Measurements from ENCODE around the gene KCTD14.
A peak's percentile ranks its signal among the peaks of the same experiment; 100 is the strongest.

The KCTD14 gene

GRCh38 chr11:78009062-78009461 is 14.0 kb downstream of the KCTD14 start:
- Histone ChIP-seq H4K8ac (ENCODE audit: low read depth, low read length) (no peak overlapping the region), H2AK5ac (ENCODE audit: low read length) (no peak overlapping the region), H3K36me3 (ENCODE audit: control insufficient read depth, insufficient read depth, low read length) (no peaks in the 10 kb centered on the region), H3K9ac (ENCODE audit: low read length) (no peak overlapping the region), H3K18ac (ENCODE audit: low read length) (no peak overlapping the region), H3K4me3 (ENCODE audit: low read length) (no peak overlapping the region), H3K4ac (ENCODE audit: low read depth, low read length) (no peak overlapping the region), H2BK5ac (ENCODE audit: low read length) (no peak overlapping the region), H3K27me3 (ENCODE audit: insufficient read depth, low read length, poor library complexity) (no peaks in the 10 kb centered on the region), H2BK120ac (ENCODE audit: low read depth, low read length) (no peak overlapping the region), H3K79me2 (ENCODE audit: control insufficient read depth, insufficient read depth, low read length) (no peaks in the 10 kb centered on the region), H4K5ac (ENCODE audit: low read length) (no peak overlapping the region), H3K4me2 (ENCODE audit: low read length) (no peak overlapping the region), H2BK15ac (replicated peaks; ENCODE audit: low read depth) (no peak overlapping the region), H3K4me1 (ENCODE audit: control insufficient read depth, low read depth, low read length) (no peaks in the 10 kb centered on the region), H3K56ac (ENCODE audit: low read length) (no peak overlapping the region), H3K23ac (ENCODE audit: low read length) (no peak overlapping the region), H3K79me1 (ENCODE audit: low read length) (no peaks in the 10 kb centered on the region), H3K27ac (ENCODE audit: low read depth, low read length) (no peak overlapping the region)
- DNase-seq = no peak
- no CpG with 5 or more reads among the region's 2 CpGs for WGBS (ENCODE audit: extremely low coverage, insufficient coverage, low lambda C conversion rate)

GRCh38 chr11:78000193-78000592 is 22.9 kb downstream of the KCTD14 start:
- Histone ChIP-seq H3K4me3 (ENCODE audit: low read length) (no peak overlapping the region), H3K56ac (ENCODE audit: low read length) (no peak overlapping the region), H2AK5ac (ENCODE audit: low read length) (no peak overlapping the region), H3K36me3 (ENCODE audit: control insufficient read depth, insufficient read depth, low read length) (no peaks in the 10 kb centered on the region), H4K5ac (ENCODE audit: low read length) (no peak overlapping the region), H2BK5ac (ENCODE audit: low read length) (no peak overlapping the region), H2BK120ac (ENCODE audit: low read depth, low read length) (no peak overlapping the region), H4K8ac (ENCODE audit: low read depth, low read length) (no peak overlapping the region), H3K9ac (ENCODE audit: low read length) (no peak overlapping the region), H3K4ac (ENCODE audit: low read depth, low read length) (no peak overlapping the region), H3K27me3 (ENCODE audit: insufficient read depth, low read length, poor library complexity) (no peaks in the 10 kb centered on the region), H2BK15ac (replicated peaks; ENCODE audit: low read depth) (no peak overlapping the region), H3K79me2 (ENCODE audit: control insufficient read depth, insufficient read depth, low read length) (no peaks in the 10 kb centered on the region), H3K4me1 (ENCODE audit: control insufficient read depth, low read depth, low read length) (no peaks in the 10 kb centered on the region), H3K23ac (ENCODE audit: low read length) (no peak overlapping the region), H3K4me2 (ENCODE audit: low read length) (no peak overlapping the region), H3K79me1 (ENCODE audit: low read length) (no peaks in the 10 kb centered on the region), H3K27ac (ENCODE audit: low read depth, low read length) (no peak overlapping the region), H3K18ac (ENCODE audit: low read length) (no peak overlapping the region)
- peak; percentile 95 for DNase-seq
- no CpG with 5 or more reads among the region's 1 CpG for WGBS (ENCODE audit: extremely low coverage, insufficient coverage, low lambda C conversion rate)

- Histone ChIP-seq H3K9ac (ENCODE audit: low read length) (no peak overlapping the region), H2BK120ac (ENCODE audit: low read depth, low read length) (no peak overlapping the region), H3K79me2 (ENCODE audit: control insufficient read depth, insufficient read depth, low read length) (no peaks in the 10 kb centered on the region), H2BK5ac (ENCODE audit: low read length) (no peak overlapping the region), H4K5ac (ENCODE audit: low read length) (no peak overlapping the region), H3K56ac (ENCODE audit: low read length) (no peak overlapping the region), H3K36me3 (ENCODE audit: control insufficient read depth, insufficient read depth, low read length) (no peaks in the 10 kb centered on the region), H3K4ac (ENCODE audit: low read depth, low read length) (no peak overlapping the region), H3K79me1 (ENCODE audit: low read length) (no peaks in the 10 kb centered on the region), H3K18ac (ENCODE audit: low read length) (no peak overlapping the region), H4K8ac (ENCODE audit: low read depth, low read length) (no peak overlapping the region), H3K23ac (ENCODE audit: low read length) (no peak overlapping the region), H3K27ac (ENCODE audit: low read depth, low read length) (no peak overlapping the region), H2AK5ac (ENCODE audit: low read length) (no peak overlapping the region), H3K4me3 (ENCODE audit: low read length) (no peak overlapping the region), H3K4me2 (ENCODE audit: low read length) (no peak overlapping the region), H3K4me1 (ENCODE audit: control insufficient read depth, low read depth, low read length) (peaks cover 2% of the 10 kb centered on the region), H2BK15ac (replicated peaks; ENCODE audit: low read depth) (no peak overlapping the region), H3K27me3 (ENCODE audit: insufficient read depth, low read length, poor library complexity) (no peaks in the 10 kb centered on the region)
- no CpG with 5 or more reads among the region's 1 CpG for WGBS (ENCODE audit: extremely low coverage, insufficient coverage, low lambda C conversion rate)
- no peak for DNase-seq
Observed at GRCh38 chr11:77999446-78000030, 23.5 kb downstream of the KCTD14 start.

- peaks cover 4% of the 10 kb centered on the region for H3K4me1 ChIP-seq (ENCODE audit: control insufficient read depth, low read depth, low read length)
- H2BK15ac ChIP-seq (replicated peaks; ENCODE audit: low read depth) = no peak within 1 kb of the TSS
- no peak within 1 kb of the TSS for H2AK5ac ChIP-seq (ENCODE audit: low read length)
- H3K79me1 ChIP-seq (ENCODE audit: low read length) = peaks cover 12% of the 10 kb centered on the region
- H4K5ac ChIP-seq (ENCODE audit: low read length) = peak within 1 kb of the TSS; percentile 99
- no CpG with 5 or more reads among the region's 47 CpGs for WGBS (ENCODE audit: extremely low coverage, insufficient coverage, low lambda C conversion rate)
- no peak within 1 kb of the TSS for H3K23ac ChIP-seq (ENCODE audit: low read length)
- no peak within 1 kb of the TSS for H2BK120ac ChIP-seq (ENCODE audit: low read depth, low read length)
- peak within 1 kb of the TSS; percentile 89 for H3K4me2 ChIP-seq (ENCODE audit: low read length)
- H3K9ac ChIP-seq (ENCODE audit: low read length) = peak within 1 kb of the TSS; percentile 73
- DNase-seq = peak; percentile 100
- no peak within 1 kb of the TSS for H2BK5ac ChIP-seq (ENCODE audit: low read length)
- peak within 1 kb of the TSS; percentile 39 for H3K27ac ChIP-seq (ENCODE audit: low read depth, low read length)
- peak within 1 kb of the TSS; percentile 89 for H3K56ac ChIP-seq (ENCODE audit: low read length)
- H3K79me2 ChIP-seq (ENCODE audit: control insufficient read depth, insufficient read depth, low read length) = peaks cover 11% of the 10 kb centered on the region
- no peak within 1 kb of the TSS for H3K4ac ChIP-seq (ENCODE audit: low read depth, low read length)
- peak within 1 kb of the TSS; percentile 92 for H3K4me3 ChIP-seq (ENCODE audit: low read length)
- H3K36me3 ChIP-seq (ENCODE audit: control insufficient read depth, insufficient read depth, low read length) = no peaks in the 10 kb centered on the region
- no peak within 1 kb of the TSS for H3K18ac ChIP-seq (ENCODE audit: low read length)
- H4K8ac ChIP-seq (ENCODE audit: low read depth, low read length) = no peak within 1 kb of the TSS
- H3K27me3 ChIP-seq (ENCODE audit: insufficient read depth, low read length, poor library complexity) = no peaks in the 10 kb centered on the region
Observed at GRCh38 chr11:77994434-77995362, 28.4 kb downstream of the KCTD14 start, which contains the start of gene INTS4. TSS of gene INTS4 (minus strand) at chr11:77994668. CDS start at chr11:77994643, 25 bp downstream.

- Histone ChIP-seq H3K4me2 (ENCODE audit: low read length) (peak overlapping the region; percentile 89), H3K4me1 (ENCODE audit: control insufficient read depth, low read depth, low read length) (peaks cover 4% of the 10 kb centered on the region), H3K9ac (ENCODE audit: low read length) (peak overlapping the region; percentile 73), H3K4ac (ENCODE audit: low read depth, low read length) (no peak overlapping the region), H4K8ac (ENCODE audit: low read depth, low read length) (no peak overlapping the region), H3K79me2 (ENCODE audit: control insufficient read depth, insufficient read depth, low read length) (peaks cover 11% of the 10 kb centered on the region), H2BK120ac (ENCODE audit: low read depth, low read length) (no peak overlapping the region), H3K56ac (ENCODE audit: low read length) (peak overlapping the region; percentile 87), H2AK5ac (ENCODE audit: low read length) (no peak overlapping the region), H2BK5ac (ENCODE audit: low read length) (no peak overlapping the region), H2BK15ac (replicated peaks; ENCODE audit: low read depth) (no peak overlapping the region), H3K18ac (ENCODE audit: low read length) (no peak overlapping the region), H3K27ac (ENCODE audit: low read depth, low read length) (no peak overlapping the region), H4K5ac (ENCODE audit: low read length) (no peak overlapping the region), H3K79me1 (ENCODE audit: low read length) (peaks cover 12% of the 10 kb centered on the region), H3K27me3 (ENCODE audit: insufficient read depth, low read length, poor library complexity) (no peaks in the 10 kb centered on the region), H3K36me3 (ENCODE audit: control insufficient read depth, insufficient read depth, low read length) (no peaks in the 10 kb centered on the region), H3K4me3 (ENCODE audit: low read length) (peak overlapping the region; percentile 92), H3K23ac (ENCODE audit: low read length) (no peak overlapping the region)
- WGBS (ENCODE audit: extremely low coverage, insufficient coverage, low lambda C conversion rate) = no CpG with 5 or more reads among the region's 11 CpGs
- DNase-seq = peak; percentile 19
Observed at GRCh38 chr11:77993902-77994301, 29.2 kb downstream of the KCTD14 start.
